ENCODE results near the gene CDC42BPB.

DNA sequence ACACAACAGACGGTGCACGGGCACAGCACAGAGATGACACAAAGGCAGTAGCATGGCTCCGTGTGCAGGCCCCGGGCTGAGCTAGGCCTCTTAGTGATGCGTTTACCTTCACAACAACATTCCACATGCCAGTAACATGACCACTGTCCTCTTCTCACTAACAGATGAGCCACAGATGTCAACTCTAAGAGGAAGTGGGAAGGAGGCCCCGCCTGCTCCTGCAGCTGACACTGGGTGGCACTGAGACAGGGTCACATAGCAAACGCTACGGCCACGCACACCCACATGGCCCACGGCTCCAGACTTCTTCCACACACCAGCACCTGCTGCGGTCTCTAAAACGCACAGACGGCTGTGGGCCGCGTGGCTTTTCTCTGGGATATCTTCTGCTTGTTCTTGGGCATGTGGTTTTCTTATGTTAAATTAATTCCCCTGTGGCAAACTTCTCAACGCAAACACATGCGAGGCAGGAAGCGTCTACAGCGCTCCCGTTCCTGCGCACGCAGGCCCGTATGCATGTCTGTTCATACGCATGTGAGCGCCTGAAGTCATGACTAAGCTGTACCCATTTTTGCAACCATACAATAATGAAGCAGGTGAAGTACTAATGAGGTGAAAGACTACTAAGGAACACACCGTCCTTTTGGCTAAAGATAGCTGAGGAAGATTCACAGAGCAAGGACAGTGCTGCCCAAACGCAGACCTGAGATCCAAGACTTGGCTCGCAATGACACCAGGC is 108.1 kb downstream of the CDC42BPB start:
- TF ChIP-seq FOXK2 (IDR thresholded peaks at IDR 0.05) = no peak
- no peak for TF ChIP-seq ARNT (IDR thresholded peaks at IDR 0.05)
- TF ChIP-seq HDGF (IDR thresholded peaks at IDR 0.05; ENCODE audit: borderline replicate concordance) = no peak
- TF ChIP-seq FOXM1 (IDR thresholded peaks at IDR 0.05; ENCODE audit: borderline replicate concordance) = no peak
- TF ChIP-seq BHLHE40 (IDR thresholded peaks at IDR 0.05; ENCODE audit: borderline replicate concordance) = no peak
- no peak for TF ChIP-seq SP1 (IDR thresholded peaks at IDR 0.05)
- TF ChIP-seq SUZ12 (IDR thresholded peaks at IDR 0.05) = no peak
